A673 (cell line): ENCODE measurements around the gene MAN2B1. TPM values are rescaled to one million over a fixed set of nuclear protein-coding genes. Genes with fewer than 3 reads are reported as not detected.

Experiments
- BruUV-seq: library from RNA; stranded (reverse); fragments of 400-500 nt; replicated peaks from 2 replicates; lab custom pipeline; 2021; lab: Mats Ljungman, UMichigan
- CTCF ChIA-PET: fragments of 300-600 bp; sonication (Branson Sonifier 250); formaldehyde crosslinking; loops from one replicate; lab custom pipeline; 2022; ENCODE audit warnings: antibody characterized with exemption; lab: Charles Lee
- POLR2A ChIA-PET: fragments of 300-600 bp; sonication (Branson Sonifier 250); formaldehyde crosslinking; loops from one replicate; lab custom pipeline; 2022; ENCODE audit warnings: antibody characterized with exemption; ENCODE audit not compliant: low non-redundant PET; lab: Charles Lee
- DNase-seq: peaks from one replicate; pipeline ENCODE4 v3.0.0-alpha.2; 2015; ENCODE audit warnings: low spot score
- H3K27ac ChIP-seq: fragments of 200-600 bp; sonication (generic); 2 replicates; pipeline ENCODE4 v1.5.1; 2016; ENCODE audit warnings: mixed run types, low read depth, mild to moderate bottlenecking, mixed read lengths, antibody characterized with exemption, low read length; ENCODE audit not compliant: poor library complexity, severe bottlenecking
- H3K27me3 ChIP-seq: fragments of 200-600 bp; sonication (generic); replicated peaks from 2 replicates; pipeline ENCODE4 v1.6.1; 2017; ENCODE audit warnings: mixed run types, low read depth, mild to moderate bottlenecking, mixed read lengths, antibody characterized with exemption, low read length; ENCODE audit not compliant: insufficient read depth, poor library complexity
- H3K36me3 ChIP-seq: fragments of 200-600 bp; sonication (generic); 2 replicates; pipeline ENCODE4 v1.6.1; 2016; ENCODE audit warnings: mixed run types, mild to moderate bottlenecking, mixed read lengths, antibody characterized with exemption, low read length; ENCODE audit not compliant: insufficient read depth, poor library complexity, severe bottlenecking
- H3K4me1 ChIP-seq: fragments of 200-600 bp; sonication (generic); 2 replicates; pipeline ENCODE4 v1.6.1; 2017; ENCODE audit warnings: mixed run types, mild to moderate bottlenecking, mixed read lengths, antibody characterized with exemption, low read length; ENCODE audit not compliant: insufficient read depth, poor library complexity, severe bottlenecking
- H3K4me3 ChIP-seq: fragments of 200-600 bp; sonication (generic); 2 replicates; pipeline ENCODE4 v1.5.1; 2016; ENCODE audit warnings: low read depth, mixed run types, mild to moderate bottlenecking, mixed read lengths, low read length; ENCODE audit not compliant: poor library complexity, severe bottlenecking
- H3K9me3 ChIP-seq: fragments of 200-600 bp; sonication (generic); 2 replicates; pipeline ENCODE4 v1.6.1; 2016; ENCODE audit warnings: mixed run types, low read depth, mild to moderate bottlenecking, mixed read lengths, antibody characterized with exemption, low read length; ENCODE audit not compliant: poor library complexity, severe bottlenecking
- EZH2 ChIP-seq: fragments of 200-600 bp; sonication (generic); IDR thresholded peaks from 2 replicates; pipeline ENCODE4 v1.6.1; 2017; ENCODE audit warnings: borderline replicate concordance, low read depth, mild to moderate bottlenecking, mixed read lengths, antibody characterized with exemption, low read length; ENCODE audit not compliant: poor library complexity, severe bottlenecking
- intact Hi-C: fragments of 100-400 bp; cut with micrococcal nuclease; formaldehyde crosslinking; loops from one replicate; pipeline ENCODE4 v1.10.0; 2022; ENCODE audit not compliant: unreplicated experiment
- total RNA-seq: library from RNA; stranded (reverse); gene quantifications from 2 replicates; pipeline ENCODE4 v1.2.3, GENCODE V29; 2021
- TF ChIP-seq, protein P1 (sequence below): fragments of 300-800, 200-600 bp; sonication (generic); conservative IDR thresholded peaks from 2 replicates; pipeline ENCODE4 v1.5.1; 2017; ENCODE audit warnings: low read depth, mild to moderate bottlenecking, antibody characterized with exemption, low read length, moderate library complexity, mixed read lengths

The MAN2B1 gene
- total RNA-seq, 1 experiment from 2014 or later: 64.4 TPM

DNA sequence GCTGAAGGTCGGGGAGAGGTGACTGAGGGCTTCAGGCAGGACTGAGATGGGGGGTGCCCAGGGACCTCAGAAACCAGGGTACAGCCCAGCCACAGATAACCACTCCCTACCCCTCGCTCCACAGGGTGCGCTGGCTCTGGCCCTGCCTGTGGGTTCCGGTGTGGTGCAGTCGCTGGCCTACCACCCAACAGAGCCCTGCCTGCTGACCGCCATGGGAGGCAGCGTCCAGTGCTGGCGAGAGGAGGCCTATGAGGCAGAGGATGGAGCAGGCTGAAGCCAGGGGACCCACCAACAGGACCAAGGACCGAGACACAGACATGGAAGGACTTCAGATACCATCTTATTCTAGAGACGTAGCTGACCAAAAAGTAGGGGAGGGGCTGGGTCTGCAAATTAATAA is 8.9 kb upstream of the MAN2B1 start:
- Histone ChIP-seq H3K4me3 (no peak overlapping the region), H3K36me3 (peaks cover 69% of the 10 kb centered on the region), H3K27me3 (no peaks in the 10 kb centered on the region), H3K4me1 (peaks cover 3% of the 10 kb centered on the region), H3K9me3 (no peaks in the 10 kb centered on the region), H3K27ac (no peak overlapping the region)
- no TSS peak for BruUV-seq
- no peak for DNase-seq
- CTCF ChIA-PET: no interaction called here
- TF ChIP-seq, protein P1, sequence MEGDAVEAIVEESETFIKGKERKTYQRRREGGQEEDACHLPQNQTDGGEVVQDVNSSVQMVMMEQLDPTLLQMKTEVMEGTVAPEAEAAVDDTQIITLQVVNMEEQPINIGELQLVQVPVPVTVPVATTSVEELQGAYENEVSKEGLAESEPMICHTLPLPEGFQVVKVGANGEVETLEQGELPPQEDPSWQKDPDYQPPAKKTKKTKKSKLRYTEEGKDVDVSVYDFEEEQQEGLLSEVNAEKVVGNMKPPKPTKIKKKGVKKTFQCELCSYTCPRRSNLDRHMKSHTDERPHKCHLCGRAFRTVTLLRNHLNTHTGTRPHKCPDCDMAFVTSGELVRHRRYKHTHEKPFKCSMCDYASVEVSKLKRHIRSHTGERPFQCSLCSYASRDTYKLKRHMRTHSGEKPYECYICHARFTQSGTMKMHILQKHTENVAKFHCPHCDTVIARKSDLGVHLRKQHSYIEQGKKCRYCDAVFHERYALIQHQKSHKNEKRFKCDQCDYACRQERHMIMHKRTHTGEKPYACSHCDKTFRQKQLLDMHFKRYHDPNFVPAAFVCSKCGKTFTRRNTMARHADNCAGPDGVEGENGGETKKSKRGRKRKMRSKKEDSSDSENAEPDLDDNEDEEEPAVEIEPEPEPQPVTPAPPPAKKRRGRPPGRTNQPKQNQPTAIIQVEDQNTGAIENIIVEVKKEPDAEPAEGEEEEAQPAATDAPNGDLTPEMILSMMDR: no peak
- no peak for TF ChIP-seq EZH2
- POLR2A ChIA-PET: no interaction called here
- intact Hi-C loops: loop anchor here (10.0 kb wide), 1 partner anchor 621 kb away; the partner anchor contains the start of gene ZNF878

DNA sequence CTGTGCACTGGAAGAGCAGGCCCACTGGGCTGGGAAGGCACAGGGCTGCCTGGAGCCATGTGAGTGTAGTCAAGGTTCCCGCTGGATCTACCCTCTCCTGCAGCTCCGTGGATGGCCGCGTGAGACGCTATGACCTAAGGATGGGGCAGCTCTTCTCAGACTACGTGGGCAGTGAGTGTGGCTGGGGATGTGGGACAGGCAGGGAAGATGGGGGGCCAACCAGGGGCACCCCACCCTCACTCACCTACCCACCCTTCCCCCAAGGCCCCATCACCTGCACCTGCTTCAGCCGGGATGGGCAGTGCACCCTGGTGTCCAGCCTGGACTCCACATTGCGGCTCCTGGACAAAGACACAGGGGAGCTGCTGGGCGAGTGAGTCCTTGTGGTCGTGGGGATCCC is 6.2 kb upstream of the MAN2B1 start:
- intact Hi-C loops: loop anchor here (1.0 to 10.0 kb wide), 2 partner anchors 108 to 618 kb away; partner anchors contain the start of gene ZNF878
- Histone ChIP-seq H3K9me3 (no peaks in the 10 kb centered on the region), H3K4me1 (peaks cover 13% of the 10 kb centered on the region), H3K4me3 (no peak overlapping the region), H3K27me3 (no peaks in the 10 kb centered on the region), H3K27ac (no peak overlapping the region), H3K36me3 (peaks cover 44% of the 10 kb centered on the region)
- TF ChIP-seq, protein P1: no peak
- no peak for TF ChIP-seq EZH2
- BruUV-seq: no TSS peak
- POLR2A ChIA-PET: no interaction called here
- CTCF ChIA-PET: interaction anchor here (0.6 to 1.8 kb wide), 3 partner anchors 22 to 582 kb away, joined by 4 to 7 read pairs (median 5); no protein-coding TSS in a partner anchor
- DNase-seq: no peak

DNA sequence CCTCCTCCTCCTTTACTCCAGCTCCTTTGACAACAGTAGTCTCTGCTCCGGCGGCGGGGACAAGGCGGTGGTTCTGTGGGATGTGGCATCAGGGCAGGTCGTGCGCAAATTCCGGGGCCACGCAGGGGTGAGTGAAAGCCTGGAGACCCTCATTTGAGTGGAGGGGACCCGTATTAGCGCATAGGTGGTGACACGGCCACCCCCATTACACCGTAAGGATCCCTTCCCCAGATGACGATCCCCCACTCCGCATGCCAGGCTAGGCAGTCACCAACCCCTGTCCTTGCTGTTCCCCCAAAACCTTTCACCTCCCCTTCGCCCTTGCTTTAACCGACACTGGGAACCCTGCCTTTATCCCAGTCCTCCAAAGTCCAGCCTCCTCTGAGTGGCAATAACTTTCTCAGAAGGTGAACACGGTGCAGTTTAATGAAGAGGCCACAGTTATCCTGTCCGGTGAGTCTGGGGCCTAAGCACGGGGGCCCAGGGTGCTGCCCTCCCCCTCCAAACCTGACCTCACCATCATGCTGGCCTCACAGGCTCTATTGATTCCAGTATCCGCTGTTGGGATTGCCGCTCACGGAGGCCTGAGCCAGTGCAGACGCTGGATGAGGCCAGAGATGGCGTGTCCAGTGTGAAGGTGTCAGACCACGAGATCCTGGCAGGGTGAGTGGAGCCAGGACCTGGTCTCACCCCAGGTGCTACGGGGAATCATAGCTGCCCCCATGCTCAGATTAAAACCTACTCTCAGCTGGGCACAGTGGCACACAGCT is 3.8 kb upstream of the MAN2B1 start:
- peak overlapping the region; percentile 97 for H3K27ac ChIP-seq
- TSS peak; percentile 61 for BruUV-seq
- intact Hi-C loops: loop anchor here (10.0 kb wide), 1 partner anchor 616 kb away; the partner anchor contains the start of gene ZNF878

More for the DNA sequence above, 3.8 kb upstream of the MAN2B1 start:
- Histone ChIP-seq H3K36me3 (peaks cover 23% of the 10 kb centered on the region), H3K27me3 (no peaks in the 10 kb centered on the region), H3K4me1 (peaks cover 18% of the 10 kb centered on the region), H3K4me3 (peak overlapping the region; percentile 89), H3K9me3 (no peaks in the 10 kb centered on the region)
- POLR2A ChIA-PET: interaction anchor here (0.7 kb wide), 1 partner anchor 67 kb away, joined by 3 read pairs; the partner anchor contains the start of gene GET3
- DNase-seq: no peak
- CTCF ChIA-PET: no interaction called here
- TF ChIP-seq EZH2: no peak
- TF ChIP-seq, protein P1: no peak
